Measurements from ENCODE around the gene ZGLP1.

Gene ZGLP1

DNA sequence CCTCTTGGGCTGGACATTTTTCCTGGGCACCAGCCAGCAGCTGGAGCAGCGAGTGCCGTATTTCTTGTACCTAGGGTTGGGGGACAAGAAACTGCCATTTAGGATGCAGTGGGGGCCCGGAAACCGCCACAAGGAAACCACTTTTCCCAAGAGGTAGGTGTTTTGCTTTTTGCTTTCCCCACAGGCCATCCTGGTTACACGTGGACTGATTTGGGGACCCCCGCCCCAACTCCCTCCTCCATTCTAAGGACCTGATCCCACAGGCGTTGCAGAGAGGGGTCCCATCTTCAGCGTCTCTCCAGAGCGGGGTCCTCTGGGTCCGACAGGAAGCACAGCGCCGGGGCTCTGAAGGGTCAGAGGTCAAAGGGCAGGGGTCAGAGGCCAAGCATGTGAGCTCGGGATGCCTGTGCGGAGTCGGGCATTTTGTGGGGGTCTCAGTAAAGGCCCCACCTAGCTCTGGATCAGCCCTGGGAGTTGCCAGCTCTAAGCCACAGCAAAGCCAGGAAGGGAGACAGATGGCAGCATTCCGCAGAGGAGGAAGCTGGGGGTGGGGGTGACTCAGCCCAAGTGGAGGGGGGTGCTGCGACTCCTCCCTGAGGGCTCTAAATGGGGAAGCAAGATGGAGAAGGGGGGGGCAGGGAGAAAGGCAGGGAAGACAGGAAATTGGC lies 4.3 kb downstream of the ZGLP1 start:
- Histone ChIP-seq H4K91ac (ENCODE audit: low read length) (no peak overlapping the region), H3K4me3 (ENCODE audit: insufficient read depth in 1 of 2, low read depth in 1 of 2, low read length in 2 of 2) (no peak overlapping the region), H3K9me3 (ENCODE audit: control insufficient read depth, low read length) (no peaks in the 10 kb centered on the region), H3K4me1 (ENCODE audit: control insufficient read depth, insufficient read depth, low read depth, low read length) (no peaks in the 10 kb centered on the region), H3K14ac (ENCODE audit: low read length in 2 of 2) (no peak overlapping the region), H4K8ac (ENCODE audit: low read length) (no peak overlapping the region), H3K23ac (ENCODE audit: low read length in 2 of 2) (no peak overlapping the region), H2BK5ac (ENCODE audit: low read depth, low read length, poor library complexity, severe bottlenecking) (no peak overlapping the region), H3K4ac (ENCODE audit: low read depth in 1 of 2, low read length in 2 of 2) (no peak overlapping the region), H3K27me3 (ENCODE audit: control insufficient read depth in 1 of 2, insufficient read depth in 1 of 2, low read length in 2 of 2) (peaks cover 0 to under 1% of the 10 kb centered on the region in 2 experiments), H2BK15ac (ENCODE audit: low read depth, poor library complexity, severe bottlenecking) (peak overlapping the region; percentile 37), H3K79me1 (replicated peaks; ENCODE audit: low read length, poor library complexity, severe bottlenecking) (no peaks in the 10 kb centered on the region), H3K36me3 (ENCODE audit: control insufficient read depth in 1 of 2, insufficient read depth in 2 of 2, low read depth in 1 of 2, low read length in 2 of 2) (peaks cover 6 to 34% of the 10 kb centered on the region in 2 experiments), H3K27ac (ENCODE audit: low read length, poor library complexity, severe bottlenecking) (no peak overlapping the region), H2BK120ac (ENCODE audit: low read depth, low read length) (no peak overlapping the region), H2AFZ (ENCODE audit: low read depth, low read length) (no peak overlapping the region), H2AK5ac (ENCODE audit: low read length, severe bottlenecking) (no peak overlapping the region), H3K18ac (ENCODE audit: low read depth in 1 of 2, low read length in 2 of 2) (no peak overlapping the region), H3K4me2 (ENCODE audit: low read length, poor library complexity, severe bottlenecking) (no peak overlapping the region), H2BK12ac (ENCODE audit: low read length in 2 of 2) (no peak overlapping the region), H3K9ac (ENCODE audit: low read length) (no peak overlapping the region)
- DNase-seq: no peak
- 86% methylated on average over 17 of the region's 17 CpGs for WGBS

- H3K23ac ChIP-seq (ENCODE audit: low read length in 2 of 2): no peak overlapping the region
- H2BK120ac ChIP-seq (ENCODE audit: low read depth, low read length): no peak overlapping the region
- H4K8ac ChIP-seq (ENCODE audit: low read length): no peak overlapping the region
- WGBS: 67% methylated on average over 13 of the region's 14 CpGs
- H3K18ac ChIP-seq (ENCODE audit: low read depth in 1 of 2, low read length in 2 of 2): no peak overlapping the region
- H3K9ac ChIP-seq (ENCODE audit: low read length): no peak overlapping the region
- no peak overlapping the region for H3K14ac ChIP-seq (ENCODE audit: low read length in 2 of 2)
- no peak for DNase-seq
- H2AFZ ChIP-seq (ENCODE audit: low read depth, low read length): no peak overlapping the region
- H2BK5ac ChIP-seq (ENCODE audit: low read depth, low read length, poor library complexity, severe bottlenecking): no peak overlapping the region
- H3K4me1 ChIP-seq (ENCODE audit: control insufficient read depth, insufficient read depth, low read depth, low read length): peaks cover 14% of the 10 kb centered on the region
- no peak overlapping the region for H2BK12ac ChIP-seq (ENCODE audit: low read length in 2 of 2)
- no peaks in the 10 kb centered on the region for H3K79me1 ChIP-seq (replicated peaks; ENCODE audit: low read length, poor library complexity, severe bottlenecking)
- no peak overlapping the region for H3K27ac ChIP-seq (ENCODE audit: low read length, poor library complexity, severe bottlenecking)
- H4K91ac ChIP-seq (ENCODE audit: low read length): no peak overlapping the region
- H2AK5ac ChIP-seq (ENCODE audit: low read length, severe bottlenecking): no peak overlapping the region
- no peak overlapping the region for H2BK15ac ChIP-seq (ENCODE audit: low read depth, poor library complexity, severe bottlenecking)
- H3K36me3 ChIP-seq (ENCODE audit: control insufficient read depth in 1 of 2, insufficient read depth in 2 of 2, low read depth in 1 of 2, low read length in 2 of 2): peaks cover 0 to 9% of the 10 kb centered on the region in 2 experiments
- no peak overlapping the region for H3K4me2 ChIP-seq (ENCODE audit: low read length, poor library complexity, severe bottlenecking)
- no peak overlapping the region for H3K4ac ChIP-seq (ENCODE audit: low read depth in 1 of 2, low read length in 2 of 2)
- H3K4me3 ChIP-seq (ENCODE audit: insufficient read depth in 1 of 2, low read depth in 1 of 2, low read length in 2 of 2): no peak overlapping the region
- H3K9me3 ChIP-seq (ENCODE audit: control insufficient read depth, low read length): no peaks in the 10 kb centered on the region
- H3K27me3 ChIP-seq (ENCODE audit: control insufficient read depth in 1 of 2, insufficient read depth in 1 of 2, low read length in 2 of 2): peaks cover 20 to 36% of the 10 kb centered on the region in 2 experiments
These were observed 9.8 kb downstream of the ZGLP1 start for GRCh38 chr19:10299545-10300458.

GRCh38 chr19:10295847-10296591 lies 13.6 kb downstream of the ZGLP1 start:
- no peak overlapping the region for H3K4ac ChIP-seq (ENCODE audit: low read depth in 1 of 2, low read length in 2 of 2)
- H3K79me1 ChIP-seq (replicated peaks; ENCODE audit: low read length, poor library complexity, severe bottlenecking): no peaks in the 10 kb centered on the region
- no peak overlapping the region for H3K23ac ChIP-seq (ENCODE audit: low read length in 2 of 2)
- H2BK15ac ChIP-seq (ENCODE audit: low read depth, poor library complexity, severe bottlenecking): peak overlapping the region; percentile 60
- H3K9ac ChIP-seq (ENCODE audit: low read length): no peak overlapping the region
- H2AFZ ChIP-seq (ENCODE audit: low read depth, low read length): peak overlapping the region; percentile 39
- peaks cover 57 to 72% of the 10 kb centered on the region in 2 experiments for H3K27me3 ChIP-seq (ENCODE audit: control insufficient read depth in 1 of 2, insufficient read depth in 1 of 2, low read length in 2 of 2)
- DNase-seq: no peak
- no peak overlapping the region for H3K18ac ChIP-seq (ENCODE audit: low read depth in 1 of 2, low read length in 2 of 2)
- no peak overlapping the region for H2BK12ac ChIP-seq (ENCODE audit: low read length in 2 of 2)
- peak overlapping the region; percentile 55 for H3K4me2 ChIP-seq (ENCODE audit: low read length, poor library complexity, severe bottlenecking)
- H3K9me3 ChIP-seq (ENCODE audit: control insufficient read depth, low read length): peaks cover 4% of the 10 kb centered on the region
- no peak overlapping the region for H3K4me3 ChIP-seq (ENCODE audit: insufficient read depth in 1 of 2, low read depth in 1 of 2, low read length in 2 of 2)
- H3K27ac ChIP-seq (ENCODE audit: low read length, poor library complexity, severe bottlenecking): no peak overlapping the region
- peaks cover 35% of the 10 kb centered on the region for H3K4me1 ChIP-seq (ENCODE audit: control insufficient read depth, insufficient read depth, low read depth, low read length)
- no peak overlapping the region for H3K14ac ChIP-seq (ENCODE audit: low read length in 2 of 2)
- no peak overlapping the region for H2BK120ac ChIP-seq (ENCODE audit: low read depth, low read length)
- 6% methylated on average over 52 of the region's 58 CpGs for WGBS
- no peak overlapping the region for H4K8ac ChIP-seq (ENCODE audit: low read length)
- H4K91ac ChIP-seq (ENCODE audit: low read length): no peak overlapping the region
- H2BK5ac ChIP-seq (ENCODE audit: low read depth, low read length, poor library complexity, severe bottlenecking): no peak overlapping the region
- peaks cover 0 to 3% of the 10 kb centered on the region in 2 experiments for H3K36me3 ChIP-seq (ENCODE audit: control insufficient read depth in 1 of 2, insufficient read depth in 2 of 2, low read depth in 1 of 2, low read length in 2 of 2)
- H2AK5ac ChIP-seq (ENCODE audit: low read length, severe bottlenecking): no peak overlapping the region

Measured in mesenchymal stem cell (in vitro differentiated cells and primary cell).